Smooth muscle cell (in vitro differentiated cells): ENCODE results near the gene GCM1. TPM values are rescaled to one million over a fixed set of nuclear protein-coding genes. Genes with fewer than 3 reads are reported as not detected.

ENCODE experiments used
- DNase-seq: peaks from one replicate; lab custom pipeline; 2025; ENCODE audit not compliant: unreplicated experiment; lab: John Stamatoyannopoulos, UW
- H2AFZ ChIP-seq: fragments of 200-600 bp; sonication (generic); 2 replicates; pipeline ENCODE4 v1.6.0; 2016; ENCODE audit warnings: antibody characterized with exemption, low read depth, mild to moderate bottlenecking
- H3F3A ChIP-seq: fragments of 200-600 bp; sonication (generic); 2 replicates; pipeline ENCODE4 v1.6.0; 2017; ENCODE audit warnings: antibody characterized with exemption, low read depth
- H3K27ac ChIP-seq: fragments of 200-600 bp; sonication (generic); 2 replicates; pipeline ENCODE4 v1.5.1; 2016; ENCODE audit warnings: low read depth, mild to moderate bottlenecking
- H3K27me3 ChIP-seq: fragments of 200-600 bp; sonication (generic); 2 replicates; pipeline ENCODE4 v1.6.1; 2016; ENCODE audit warnings: low read depth, mild to moderate bottlenecking
- H3K36me3 ChIP-seq: fragments of 200-600 bp; sonication (generic); 2 replicates; pipeline ENCODE4 v1.5.1; 2016; ENCODE audit warnings: low read depth
- H3K4me1 ChIP-seq: fragments of 200-600 bp; sonication (generic); 2 replicates; pipeline ENCODE4 v1.5.1; 2016; ENCODE audit warnings: low read depth
- H3K4me2 ChIP-seq: fragments of 200-600 bp; sonication (generic); 2 replicates; pipeline ENCODE4 v1.6.0; 2016; ENCODE audit warnings: mild to moderate bottlenecking
- H3K4me3 ChIP-seq: fragments of 200-600 bp; sonication (generic); 2 replicates; pipeline ENCODE4 v1.5.1; 2016; ENCODE audit warnings: mild to moderate bottlenecking
- H3K79me2 ChIP-seq: fragments of 200-600 bp; sonication (generic); 2 replicates; pipeline ENCODE4 v1.6.0; 2016; ENCODE audit warnings: low read depth, mild to moderate bottlenecking
- H3K9ac ChIP-seq: fragments of 200-600 bp; sonication (generic); 2 replicates; pipeline ENCODE4 v1.6.0; 2016; ENCODE audit warnings: low read depth
- H3K9me3 ChIP-seq: fragments of 200-600 bp; sonication (generic); replicated peaks from 2 replicates; pipeline ENCODE4 v1.5.1; 2016; ENCODE audit warnings: low read depth
- H4K20me1 ChIP-seq: fragments of 200-600 bp; sonication (generic); 2 replicates; pipeline ENCODE4 v1.6.0; 2016; ENCODE audit warnings: low read depth
- CTCF ChIP-seq: fragments of 200-600 bp; sonication (generic); IDR thresholded peaks from 2 replicates; pipeline ENCODE4 v1.5.1; 2017; ENCODE audit warnings: borderline replicate concordance, mild to moderate bottlenecking, antibody characterized with exemption; ENCODE audit not compliant: insufficient read depth, poor library complexity, severe bottlenecking
- WGBS: methylation state at CpG from one replicate; pipeline ENCODE4 v1.1.7; 2016; ENCODE audit warnings: low lambda C conversion rate; 5-methylcytosine and 5-hydroxymethylcytosine counted together
- polyA plus RNA-seq: library from polyadenylated mRNA; unstranded; fragments of >200 nt; fragmentation: Nextera tagmentation; extraction: Ambion mirVana; gene quantifications from 2 replicates; pipeline ENCODE4 v1.2.1, GENCODE V29; 2016
- total RNA-seq: library from RNA; depleted of rRNA; stranded (reverse); fragments of >200 nt; gene quantifications from 2 replicates; pipeline ENCODE4 v1.2.3, GENCODE V29; 2014

Gene GCM1
- total and polyA plus RNA-seq, 2 experiments from 2014 or later: not detected

- no peaks in the 10 kb centered on the region for H3K9me3 ChIP-seq
- H3K4me1 ChIP-seq: no peaks in the 10 kb centered on the region
- no peaks in the 10 kb centered on the region for H4K20me1 ChIP-seq
- no peaks in the 10 kb centered on the region for H3F3A ChIP-seq
- H3K36me3 ChIP-seq: no peaks in the 10 kb centered on the region
- no peak for TF ChIP-seq CTCF
- H3K4me3 ChIP-seq: no peak overlapping the region
- no peak overlapping the region for H3K4me2 ChIP-seq
- no peak overlapping the region for H2AFZ ChIP-seq
- 83% methylated on average over 3 of the region's 3 CpGs for WGBS
- DNase-seq: no peak
- H3K9ac ChIP-seq: no peak overlapping the region
- no peaks in the 10 kb centered on the region for H3K79me2 ChIP-seq
- no peak overlapping the region for H3K27ac ChIP-seq
- no peaks in the 10 kb centered on the region for H3K27me3 ChIP-seq
Observed at GRCh38 chr6:53142810-53143209, 5.8 kb downstream of the GCM1 start.

- no peak for DNase-seq
- Histone ChIP-seq H2AFZ (no peak overlapping the region), H4K20me1 (no peaks in the 10 kb centered on the region), H3K4me2 (no peak overlapping the region), H3K4me1 (no peaks in the 10 kb centered on the region), H3K79me2 (no peaks in the 10 kb centered on the region), H3K9ac (no peak overlapping the region), H3K27ac (no peak overlapping the region), H3K27me3 (no peaks in the 10 kb centered on the region), H3K9me3 (no peaks in the 10 kb centered on the region), H3F3A (no peaks in the 10 kb centered on the region), H3K36me3 (no peaks in the 10 kb centered on the region), H3K4me3 (no peak overlapping the region)
- no peak for TF ChIP-seq CTCF
- WGBS: 94% methylated on average over 4 of the region's 4 CpGs
Observed at GRCh38 chr6:53139841-53140413, 8.7 kb downstream of the GCM1 start.

- H3K36me3 ChIP-seq: no peaks in the 10 kb centered on the region
- DNase-seq: no peak
- H4K20me1 ChIP-seq: no peaks in the 10 kb centered on the region
- H3K4me2 ChIP-seq: no peak overlapping the region
- H3K9ac ChIP-seq: no peak overlapping the region
- H3K27me3 ChIP-seq: no peaks in the 10 kb centered on the region
- H3K27ac ChIP-seq: no peak overlapping the region
- H2AFZ ChIP-seq: no peak overlapping the region
- no peak for TF ChIP-seq CTCF
- H3K4me3 ChIP-seq: no peak overlapping the region
- no peaks in the 10 kb centered on the region for H3K79me2 ChIP-seq
- no peaks in the 10 kb centered on the region for H3K4me1 ChIP-seq
- H3F3A ChIP-seq: no peaks in the 10 kb centered on the region
- H3K9me3 ChIP-seq: no peaks in the 10 kb centered on the region
- 80% methylated on average over 3 of the region's 3 CpGs for WGBS
Observed at GRCh38 chr6:53136000-53136609, 12.5 kb downstream of the GCM1 start.
